Keratinocyte (primary cell): ENCODE results near the gene PDK2. TPM values are rescaled to one million over a fixed set of nuclear protein-coding genes. Genes with fewer than 3 reads are reported as not detected.

Source experiments
- DNase-seq: peaks from one replicate; pipeline ENCODE4 v3.0.0-alpha.2; 2011; ENCODE audit warnings: low read depth, missing footprints, low spot score
- FAIRE-seq: peaks from 2 replicates; lab custom pipeline; 2011; peaks lifted over from hg19 to GRCh38; lab: Jason Lieb, UNC
- H2AFZ ChIP-seq: 2 replicates; pipeline ENCODE4 v1.6.0; 2012; ENCODE audit warnings: low read length, control low read depth, inconsistent platforms; ENCODE audit not compliant: control insufficient read depth
- H3K27ac ChIP-seq: 2 replicates; pipeline ENCODE4 v1.5.1; 2011; ENCODE audit warnings: low read length; ENCODE audit not compliant: control insufficient read depth, insufficient read depth
- H3K27me3 ChIP-seq: 3 replicates; pipeline ENCODE4 v1.6.0; 2011; ENCODE audit warnings: low read length; ENCODE audit not compliant: control insufficient read depth, insufficient read depth; ENCODE audit errors: extremely low read depth
- H3K36me3 ChIP-seq, 2 experiments: 2 replicates in 1 of 2; 3 replicates in 1 of 2; pipeline ENCODE4 v1.5.1; 2011; ENCODE audit warnings: low read length in 2 of 2, mild to moderate bottlenecking in 1 of 2; ENCODE audit not compliant: control insufficient read depth in 2 of 2, insufficient read depth in 2 of 2; ENCODE audit errors: extremely low read depth in 1 of 2
- H3K4me1 ChIP-seq: 3 replicates; pipeline ENCODE4 v1.5.1; 2011; ENCODE audit warnings: low read length; ENCODE audit not compliant: control insufficient read depth, insufficient read depth; ENCODE audit errors: extremely low read depth
- H3K4me2 ChIP-seq: 3 replicates; pipeline ENCODE4 v1.6.0; 2011; ENCODE audit warnings: low read depth, low read length; ENCODE audit not compliant: control insufficient read depth, insufficient read depth; ENCODE audit errors: extremely low read depth
- H3K4me3 ChIP-seq, 3 experiments: fragments of 200-600 bp in 1 of 3; sonication (generic) in 1 of 3; 2 replicates in 2 of 3; 3 replicates in 1 of 3; pipeline ENCODE4 v1.5.1; 2011 to 2016; ENCODE audit warnings: low read length in 3 of 3, mild to moderate bottlenecking in 3 of 3, control low read depth in 2 of 3, inconsistent platforms in 1 of 3, low read depth in 1 of 3, mixed read lengths in 1 of 3, mixed run types in 1 of 3, moderate library complexity in 1 of 3; ENCODE audit not compliant: control insufficient read depth in 2 of 3, insufficient read depth in 2 of 3; ENCODE audit errors: extremely low read depth in 1 of 3
- H3K79me2 ChIP-seq: 2 replicates; pipeline ENCODE4 v1.6.0; 2012; ENCODE audit warnings: low read length; ENCODE audit not compliant: control insufficient read depth, insufficient read depth
- H3K9ac ChIP-seq: 3 replicates; pipeline ENCODE4 v1.6.0; 2011; ENCODE audit warnings: low read length; ENCODE audit not compliant: control insufficient read depth, insufficient read depth; ENCODE audit errors: extremely low read depth
- H3K9me1 ChIP-seq: 3 replicates; pipeline ENCODE4 v1.6.0; 2011; ENCODE audit warnings: low read length; ENCODE audit not compliant: control insufficient read depth, insufficient read depth; ENCODE audit errors: extremely low read depth
- H3K9me3 ChIP-seq: 2 replicates; pipeline ENCODE4 v1.5.1; 2012; ENCODE audit warnings: low read depth, low read length; ENCODE audit not compliant: control insufficient read depth
- H4K20me1 ChIP-seq: 3 replicates; pipeline ENCODE4 v1.6.0; 2011; ENCODE audit warnings: low read length; ENCODE audit not compliant: control insufficient read depth, insufficient read depth; ENCODE audit errors: extremely low read depth
- CTCF ChIP-seq, 3 experiments: IDR thresholded peaks in 1 of 3; conservative IDR thresholded peaks in 1 of 3; optimal IDR thresholded peaks in 1 of 3; 2 replicates in 2 of 3; 3 replicates in 1 of 3; pipeline versions ENCODE3 to v1.5.1; 2011; ENCODE audit warnings: low read length in 3 of 3, mild to moderate bottlenecking in 3 of 3, moderate library complexity in 2 of 3, control low read depth in 1 of 3, inconsistent platforms in 1 of 3; ENCODE audit not compliant: insufficient read depth in 2 of 3; ENCODE audit errors: extremely low read depth in 1 of 3
- EZH2 ChIP-seq: IDR thresholded peaks from one replicate; pipeline ENCODE4 v1.6.1; 2012; ENCODE audit warnings: inconsistent platforms, mild to moderate bottlenecking, low read length, moderate library complexity
- dilution Hi-C: fragments of 300-500 bp; cut with MboI; formaldehyde crosslinking; loops from one replicate; pipeline ENCODE4 v1.7.0; 2020; ENCODE audit warnings: low sequenced_read_pairs; ENCODE audit not compliant: extremely low pct_ligation_motif_present
- polyA plus RNA-seq, 5 experiments: library from polyadenylated mRNA; depleted of rRNA in 3 of 5; stranded (reverse) in 3 of 5; stranded (forward) in 1 of 5; unstranded in 1 of 5; fragments of >200 nt; gene quantifications; 1 replicate in 1 of 5; 2 replicates in 3 of 5; 3 replicates in 1 of 5; pipeline versions ENCODE4 v1.2.1 to v1.2.3, GENCODE V29; 2011 to 2012; ENCODE audit warnings: missing spikeins in 2 of 5, low read depth in 1 of 5, low replicate concordance in 1 of 5

PDK2 gene
- polyA plus RNA-seq, 1 donor (not counting 4 experiments of a cell fraction or from before 2014, with no cell fraction given), result 7.5 TPM

GRCh38 chr17:50139950-50140885 is 45.1 kb downstream of the PDK2 start:
- DNase-seq (no peak), FAIRE-seq (peak; percentile 95)
- Histone ChIP-seq H2AFZ (no peak overlapping the region), H3K79me2 (peaks cover 15% of the 10 kb centered on the region), H3K36me3 (peaks cover 63 to 71% of the 10 kb centered on the region in 2 experiments), H3K4me3 (no peak overlapping the region), H3K9me1 (peaks cover 2% of the 10 kb centered on the region), H3K27ac (no peak overlapping the region), H3K27me3 (no peaks in the 10 kb centered on the region), H3K9ac (no peak overlapping the region), H3K4me1 (no peaks in the 10 kb centered on the region), H4K20me1 (peaks cover 13% of the 10 kb centered on the region), H3K4me2 (no peak overlapping the region), H3K9me3 (no peaks in the 10 kb centered on the region)
- no peak for TF ChIP-seq EZH2
- peak; percentile 90 to 99 (median 97) for TF ChIP-seq CTCF (optimal IDR thresholded peaks at IDR 0.05 in 1 of 3, IDR thresholded peaks at IDR 0.05 in 1 of 3, conservative IDR thresholded peaks at IDR 0.05 in 1 of 3; ENCODE audit: extremely low read depth in 1 of 3, insufficient read depth in 2 of 3, low read length in 3 of 3)
- dilution Hi-C loops, result no loop called here

DNA sequence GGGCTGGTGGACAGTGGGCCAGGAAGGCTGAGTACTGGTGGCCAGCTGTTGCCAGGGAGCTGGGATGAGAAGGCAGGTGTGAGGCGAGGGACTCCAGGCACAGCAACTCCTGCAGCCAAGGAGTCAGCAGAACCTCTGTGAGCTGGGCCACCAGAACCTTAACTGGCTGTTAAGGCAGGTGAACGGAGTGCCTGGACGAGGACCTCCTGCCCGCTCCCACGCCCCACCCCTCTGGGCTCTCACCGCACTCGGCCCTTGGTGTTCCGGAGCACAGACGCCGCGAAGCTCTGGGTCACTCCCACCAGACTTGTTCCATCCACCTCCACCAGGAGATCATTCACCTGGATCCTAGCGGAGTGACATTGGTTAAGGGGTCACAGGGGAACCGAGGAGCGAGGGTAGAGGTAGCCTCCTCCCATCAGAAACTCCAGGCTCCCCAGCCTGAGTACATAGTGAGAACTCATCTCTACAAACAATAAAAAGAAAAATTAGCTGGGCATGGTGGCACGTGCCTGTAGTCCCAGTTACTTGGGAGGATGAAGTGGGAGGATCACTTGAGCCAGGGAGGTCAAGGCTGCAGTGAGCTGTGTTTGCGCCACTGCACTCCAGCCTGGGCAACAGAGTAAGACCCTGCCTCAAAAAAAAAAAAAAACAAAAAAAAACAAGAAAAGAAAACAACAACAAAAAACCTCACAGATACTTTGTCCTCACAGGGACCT is 46.0 kb downstream of the PDK2 start:
- Histone ChIP-seq H3K27ac (no peak overlapping the region), H3K9me3 (no peaks in the 10 kb centered on the region), H3K9ac (no peak overlapping the region), H4K20me1 (peaks cover 13% of the 10 kb centered on the region), H3K4me2 (no peak overlapping the region), H2AFZ (no peak overlapping the region), H3K4me3 (no peak overlapping the region), H3K9me1 (peaks cover 4% of the 10 kb centered on the region), H3K36me3 (peaks cover 62 to 77% of the 10 kb centered on the region in 2 experiments), H3K27me3 (no peaks in the 10 kb centered on the region), H3K4me1 (no peaks in the 10 kb centered on the region), H3K79me2 (peaks cover 23% of the 10 kb centered on the region)
- dilution Hi-C loops, result no loop called here
- DNase-seq, result no peak
- no peak for FAIRE-seq
- no peak for TF ChIP-seq CTCF (optimal IDR thresholded peaks at IDR 0.05 in 1 of 3, IDR thresholded peaks at IDR 0.05 in 1 of 3, conservative IDR thresholded peaks at IDR 0.05 in 1 of 3; ENCODE audit: extremely low read depth in 1 of 3, insufficient read depth in 2 of 3, low read length in 3 of 3)
- TF ChIP-seq EZH2, result no peak
